Liver (tissue), 9 donors: ENCODE measurements around the gene ORC2. TPM values are rescaled to one million over a fixed set of nuclear protein-coding genes. Genes with fewer than 3 reads are reported as not detected.
A peak's percentile ranks its signal among the peaks of the same experiment; 100 is the strongest.

Experiments used
- DNase-seq: peaks from one replicate; pipeline ENCODE4 v3.0.0-alpha.2; 2017; ENCODE audit warnings: low spot score
- H3K27ac ChIP-seq, 2 donors: one replicate each; pipeline ENCODE4 v1.7.0; 2013; ENCODE audit warnings: inconsistent platforms in 2 of 2, low read length in 2 of 2, control low read depth in 1 of 2, low read depth in 1 of 2, mild to moderate bottlenecking in 1 of 2
- H3K27me3 ChIP-seq, 4 donors: one replicate each; pipeline versions ENCODE4 v1.6.1 to v1.7.0; 2013; ENCODE audit warnings: low read length in 3 of 4, inconsistent platforms in 1 of 4, mild to moderate bottlenecking in 1 of 4, moderate library complexity in 1 of 4; ENCODE audit not compliant: control insufficient read depth in 4 of 4, insufficient read depth in 4 of 4
- H3K36me3 ChIP-seq, 4 donors: one replicate each; pipeline versions ENCODE4 v1.6.1 to v1.7.0; 2013; ENCODE audit warnings: low read length in 3 of 4, mild to moderate bottlenecking in 3 of 4, low read depth in 1 of 4, moderate library complexity in 1 of 4; ENCODE audit not compliant: control insufficient read depth in 4 of 4, insufficient read depth in 3 of 4
- H3K4me1 ChIP-seq, 4 donors: one replicate each; pipeline versions ENCODE4 v1.6.1 to v1.7.0; 2013; ENCODE audit warnings: low read length in 3 of 4, mild to moderate bottlenecking in 3 of 4, moderate library complexity in 1 of 4; ENCODE audit not compliant: control insufficient read depth in 4 of 4, insufficient read depth in 4 of 4
- H3K4me3 ChIP-seq, 3 donors: one replicate each; pipeline versions ENCODE4 v1.6.1 to v1.7.0; 2013; ENCODE audit warnings: low read length in 3 of 3, control low read depth in 1 of 3, low read depth in 1 of 3, mild to moderate bottlenecking in 1 of 3
- H3K9ac ChIP-seq, 2 donors: one replicate each; pipeline ENCODE4 v1.7.0; 2013; ENCODE audit warnings: low read length in 2 of 2, mild to moderate bottlenecking in 2 of 2, moderate library complexity in 2 of 2, control low read depth in 1 of 2, low read depth in 1 of 2
- H3K9me3 ChIP-seq, 4 donors: one replicate each; pipeline versions ENCODE4 v1.6.1 to v1.7.0; 2013; ENCODE audit warnings: low read length in 3 of 4; ENCODE audit not compliant: control insufficient read depth in 4 of 4
- EGR1 ChIP-seq, 2 donors: IDR thresholded peaks; 2 replicates each; pipeline ENCODE4 v1.6.1; 2016 to 2018; ENCODE audit warnings: antibody characterized with exemption in 2 of 2, low read depth in 2 of 2
- FOXA2 ChIP-seq: IDR thresholded peaks from 2 replicates; pipeline ENCODE4 v1.6.1; 2016; ENCODE audit warnings: antibody characterized with exemption
- GABPA ChIP-seq, 2 donors: IDR thresholded peaks in 1 of 2; conservative IDR thresholded peaks in 1 of 2; 2 replicates each; pipeline ENCODE4 v1.6.1; 2016; ENCODE audit warnings: antibody characterized with exemption in 2 of 2, mild to moderate bottlenecking in 1 of 2, moderate library complexity in 1 of 2
- HNF4A ChIP-seq, 2 donors: conservative IDR thresholded peaks; 2 replicates each; pipeline ENCODE4 v1.6.1; 2016; ENCODE audit warnings: antibody characterized with exemption in 2 of 2, mild to moderate bottlenecking in 2 of 2
- NR2F2 ChIP-seq: IDR thresholded peaks from 2 replicates; pipeline ENCODE4 v1.6.1; 2016; ENCODE audit warnings: antibody characterized with exemption
- RAD21 ChIP-seq, 2 donors: IDR thresholded peaks; 2 replicates each; pipeline ENCODE4 v1.6.1; 2016; ENCODE audit warnings: antibody characterized with exemption in 2 of 2, mild to moderate bottlenecking in 2 of 2
- RXRA ChIP-seq, 2 donors: IDR thresholded peaks; 2 replicates each; pipeline ENCODE4 v1.6.1; 2017 to 2018; ENCODE audit warnings: antibody characterized with exemption in 2 of 2, mild to moderate bottlenecking in 1 of 2
- SP1 ChIP-seq: IDR thresholded peaks from 2 replicates; pipeline ENCODE4 v1.6.1; 2018; ENCODE audit warnings: antibody characterized with exemption, mild to moderate bottlenecking
- TAF1 ChIP-seq: conservative IDR thresholded peaks from 2 replicates; pipeline ENCODE4 v1.6.1; 2016; ENCODE audit warnings: antibody characterized with exemption, mild to moderate bottlenecking
- YY1 ChIP-seq: IDR thresholded peaks from 2 replicates; pipeline ENCODE4 v1.6.1; 2016; ENCODE audit warnings: antibody characterized with exemption, mild to moderate bottlenecking
- WGBS: extraction: QIAGEN DNeasy Blood & Tissue Kit; methylation state at CpG from one replicate; pipeline ENCODE4 v1.1.7; 2013; 5-methylcytosine and 5-hydroxymethylcytosine counted together
- polyA plus RNA-seq, 2 donors: library from polyadenylated mRNA; stranded (reverse) in 1 of 2; unstranded in 1 of 2; fragments of 200-250 nt in 1 of 2; fragments of >200 nt in 1 of 2; fragmentation: Nextera tagmentation in 1 of 2; extraction: Ambion mirVana in 1 of 2; gene quantifications; one replicate each; pipeline versions ENCODE4 v1.2.1 to v1.2.3, GENCODE V29; 2013 to 2015
- total RNA-seq, 2 donors: library from RNA; depleted of rRNA; stranded (reverse); fragments of >200 nt; gene quantifications; one replicate each; pipeline ENCODE4 v1.2.3, GENCODE V29; 2014
- TF ChIP-seq, protein P1 (sequence below): fragments of 150-350 bp; IDR thresholded peaks from 2 replicates; pipeline ENCODE4 v1.5.1; 2017; ENCODE audit warnings: improper control_type of control experiment, low read depth, low read length; ENCODE audit not compliant: missing input control
- TF ChIP-seq, protein P2 (sequence below): IDR thresholded peaks from 2 replicates; pipeline ENCODE4 v1.6.1; 2016; ENCODE audit warnings: antibody characterized with exemption
- TF ChIP-seq, protein P3 (sequence below): IDR thresholded peaks from 2 replicates; pipeline ENCODE4 v1.6.1; 2016; ENCODE audit warnings: antibody characterized with exemption
- TF ChIP-seq, protein P4 (sequence below): IDR thresholded peaks from 2 replicates; pipeline ENCODE4 v1.6.1; 2016; ENCODE audit warnings: antibody characterized with exemption
- TF ChIP-seq, protein P5 (sequence below): IDR thresholded peaks from 2 replicates; pipeline ENCODE4 v1.6.1; 2016; ENCODE audit warnings: antibody characterized with exemption, mild to moderate bottlenecking
- donor health status: healthy.
- donor health status: healthy.
- donor health status: healthy.
- donor health status: healthy.
- donor health status: healthy.

The ORC2 gene
- total and polyA plus RNA-seq, 4 donors, result 2.0 to 13.2 (median 11.6) TPM

DNA sequence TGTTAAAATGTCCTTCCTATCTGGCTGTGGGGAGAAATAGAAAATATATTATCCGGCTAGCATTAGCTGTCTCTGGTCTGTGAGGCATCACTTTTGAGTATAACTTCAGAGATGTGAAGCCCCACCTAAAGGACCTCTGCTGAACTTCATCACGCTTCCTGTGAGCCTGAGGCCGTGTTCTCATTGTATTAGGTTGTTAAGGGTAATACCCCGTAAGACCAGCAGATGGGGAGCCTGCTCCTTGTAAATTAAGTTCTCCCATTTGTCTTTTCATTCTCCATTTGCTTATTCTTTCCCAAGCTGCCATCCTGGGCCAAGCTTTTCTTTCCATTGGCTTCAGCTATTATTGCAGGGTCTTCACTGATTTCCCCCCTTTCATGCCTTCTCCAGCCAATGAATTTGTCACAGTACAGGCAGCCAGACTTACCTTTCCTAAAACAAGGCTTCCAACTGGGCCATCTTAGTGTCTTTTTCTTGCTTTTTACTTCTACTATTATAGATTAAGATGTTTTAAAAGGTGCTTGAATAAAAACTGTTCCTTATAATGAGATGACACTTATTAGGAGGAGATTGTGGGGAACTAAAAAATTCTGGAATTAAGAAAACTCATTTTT lies 61.9 kb downstream of the ORC2 start:
- Histone ChIP-seq H3K9me3 (no peaks in the 10 kb centered on the region), H3K36me3 (peaks cover 4 to 29% (median 20%) of the 10 kb centered on the region in 4 donors), H3K4me1 (no peaks in the 10 kb centered on the region), H3K9ac (no peak overlapping the region), H3K4me3 (no peak overlapping the region), H3K27me3 (no peaks in the 10 kb centered on the region), H3K27ac (no peak overlapping the region)
- DNase-seq, result peak; percentile 53
- 15% methylated on average over 4 of the region's 4 CpGs for WGBS
- peak; percentile 26 for TF ChIP-seq YY1
- no peak for TF ChIP-seq NR2F2
- TF ChIP-seq, protein P1, sequence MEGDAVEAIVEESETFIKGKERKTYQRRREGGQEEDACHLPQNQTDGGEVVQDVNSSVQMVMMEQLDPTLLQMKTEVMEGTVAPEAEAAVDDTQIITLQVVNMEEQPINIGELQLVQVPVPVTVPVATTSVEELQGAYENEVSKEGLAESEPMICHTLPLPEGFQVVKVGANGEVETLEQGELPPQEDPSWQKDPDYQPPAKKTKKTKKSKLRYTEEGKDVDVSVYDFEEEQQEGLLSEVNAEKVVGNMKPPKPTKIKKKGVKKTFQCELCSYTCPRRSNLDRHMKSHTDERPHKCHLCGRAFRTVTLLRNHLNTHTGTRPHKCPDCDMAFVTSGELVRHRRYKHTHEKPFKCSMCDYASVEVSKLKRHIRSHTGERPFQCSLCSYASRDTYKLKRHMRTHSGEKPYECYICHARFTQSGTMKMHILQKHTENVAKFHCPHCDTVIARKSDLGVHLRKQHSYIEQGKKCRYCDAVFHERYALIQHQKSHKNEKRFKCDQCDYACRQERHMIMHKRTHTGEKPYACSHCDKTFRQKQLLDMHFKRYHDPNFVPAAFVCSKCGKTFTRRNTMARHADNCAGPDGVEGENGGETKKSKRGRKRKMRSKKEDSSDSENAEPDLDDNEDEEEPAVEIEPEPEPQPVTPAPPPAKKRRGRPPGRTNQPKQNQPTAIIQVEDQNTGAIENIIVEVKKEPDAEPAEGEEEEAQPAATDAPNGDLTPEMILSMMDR, result peak; percentile 86
- TF ChIP-seq FOXA2, result no peak
- TF ChIP-seq, protein P2, sequence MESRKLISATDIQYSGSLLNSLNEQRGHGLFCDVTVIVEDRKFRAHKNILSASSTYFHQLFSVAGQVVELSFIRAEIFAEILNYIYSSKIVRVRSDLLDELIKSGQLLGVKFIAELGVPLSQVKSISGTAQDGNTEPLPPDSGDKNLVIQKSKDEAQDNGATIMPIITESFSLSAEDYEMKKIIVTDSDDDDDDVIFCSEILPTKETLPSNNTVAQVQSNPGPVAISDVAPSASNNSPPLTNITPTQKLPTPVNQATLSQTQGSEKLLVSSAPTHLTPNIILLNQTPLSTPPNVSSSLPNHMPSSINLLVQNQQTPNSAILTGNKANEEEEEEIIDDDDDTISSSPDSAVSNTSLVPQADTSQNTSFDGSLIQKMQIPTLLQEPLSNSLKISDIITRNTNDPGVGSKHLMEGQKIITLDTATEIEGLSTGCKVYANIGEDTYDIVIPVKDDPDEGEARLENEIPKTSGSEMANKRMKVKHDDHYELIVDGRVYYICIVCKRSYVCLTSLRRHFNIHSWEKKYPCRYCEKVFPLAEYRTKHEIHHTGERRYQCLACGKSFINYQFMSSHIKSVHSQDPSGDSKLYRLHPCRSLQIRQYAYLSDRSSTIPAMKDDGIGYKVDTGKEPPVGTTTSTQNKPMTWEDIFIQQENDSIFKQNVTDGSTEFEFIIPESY, result no peak
- TF ChIP-seq EGR1 (IDR thresholded peaks at IDR 0.05; ENCODE audit: low read depth in 2 of 2), result no peak
- TF ChIP-seq, protein P3, sequence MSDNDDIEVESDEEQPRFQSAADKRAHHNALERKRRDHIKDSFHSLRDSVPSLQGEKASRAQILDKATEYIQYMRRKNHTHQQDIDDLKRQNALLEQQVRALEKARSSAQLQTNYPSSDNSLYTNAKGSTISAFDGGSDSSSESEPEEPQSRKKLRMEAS, result no peak
- TF ChIP-seq, protein P4, sequence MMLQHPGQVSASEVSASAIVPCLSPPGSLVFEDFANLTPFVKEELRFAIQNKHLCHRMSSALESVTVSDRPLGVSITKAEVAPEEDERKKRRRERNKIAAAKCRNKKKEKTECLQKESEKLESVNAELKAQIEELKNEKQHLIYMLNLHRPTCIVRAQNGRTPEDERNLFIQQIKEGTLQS, result no peak
- TF ChIP-seq RXRA (IDR thresholded peaks at IDR 0.05), result peak in 1 of 2 donors; percentile 42
- TF ChIP-seq RAD21 (IDR thresholded peaks at IDR 0.05), result peak; percentile 91 to 95
- TF ChIP-seq, protein P5, sequence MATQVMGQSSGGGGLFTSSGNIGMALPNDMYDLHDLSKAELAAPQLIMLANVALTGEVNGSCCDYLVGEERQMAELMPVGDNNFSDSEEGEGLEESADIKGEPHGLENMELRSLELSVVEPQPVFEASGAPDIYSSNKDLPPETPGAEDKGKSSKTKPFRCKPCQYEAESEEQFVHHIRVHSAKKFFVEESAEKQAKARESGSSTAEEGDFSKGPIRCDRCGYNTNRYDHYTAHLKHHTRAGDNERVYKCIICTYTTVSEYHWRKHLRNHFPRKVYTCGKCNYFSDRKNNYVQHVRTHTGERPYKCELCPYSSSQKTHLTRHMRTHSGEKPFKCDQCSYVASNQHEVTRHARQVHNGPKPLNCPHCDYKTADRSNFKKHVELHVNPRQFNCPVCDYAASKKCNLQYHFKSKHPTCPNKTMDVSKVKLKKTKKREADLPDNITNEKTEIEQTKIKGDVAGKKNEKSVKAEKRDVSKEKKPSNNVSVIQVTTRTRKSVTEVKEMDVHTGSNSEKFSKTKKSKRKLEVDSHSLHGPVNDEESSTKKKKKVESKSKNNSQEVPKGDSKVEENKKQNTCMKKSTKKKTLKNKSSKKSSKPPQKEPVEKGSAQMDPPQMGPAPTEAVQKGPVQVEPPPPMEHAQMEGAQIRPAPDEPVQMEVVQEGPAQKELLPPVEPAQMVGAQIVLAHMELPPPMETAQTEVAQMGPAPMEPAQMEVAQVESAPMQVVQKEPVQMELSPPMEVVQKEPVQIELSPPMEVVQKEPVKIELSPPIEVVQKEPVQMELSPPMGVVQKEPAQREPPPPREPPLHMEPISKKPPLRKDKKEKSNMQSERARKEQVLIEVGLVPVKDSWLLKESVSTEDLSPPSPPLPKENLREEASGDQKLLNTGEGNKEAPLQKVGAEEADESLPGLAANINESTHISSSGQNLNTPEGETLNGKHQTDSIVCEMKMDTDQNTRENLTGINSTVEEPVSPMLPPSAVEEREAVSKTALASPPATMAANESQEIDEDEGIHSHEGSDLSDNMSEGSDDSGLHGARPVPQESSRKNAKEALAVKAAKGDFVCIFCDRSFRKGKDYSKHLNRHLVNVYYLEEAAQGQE, result no peak
- TF ChIP-seq TAF1, result no peak
- TF ChIP-seq GABPA (IDR thresholded peaks at IDR 0.05 in 1 of 2, conservative IDR thresholded peaks at IDR 0.05 in 1 of 2), result no peak
- TF ChIP-seq SP1, result no peak
- no peak for TF ChIP-seq HNF4A (conservative IDR thresholded peaks at IDR 0.05)

DNA sequence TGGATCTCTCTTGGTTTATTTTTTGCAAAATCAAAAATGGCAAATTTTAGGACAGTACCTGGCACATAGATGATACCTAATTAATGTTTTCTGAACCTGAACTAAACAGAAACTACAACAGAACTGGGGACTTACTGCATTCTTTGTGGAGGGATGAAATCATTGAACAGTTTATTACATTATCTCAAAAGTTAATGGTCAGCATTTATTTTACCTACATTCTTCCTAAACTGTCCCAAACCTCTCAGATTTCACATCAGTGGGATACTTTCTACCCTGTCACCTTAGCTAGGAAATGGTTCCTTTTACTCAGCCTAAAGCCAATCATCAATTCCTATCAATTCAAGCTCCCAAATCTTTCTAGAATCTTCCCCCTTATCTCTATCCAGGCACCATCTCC lies 64.0 kb downstream of the ORC2 start:
- Histone ChIP-seq H3K9me3 (no peaks in the 10 kb centered on the region), H3K36me3 (peaks cover 7 to 39% (median 27%) of the 10 kb centered on the region in 4 donors), H3K9ac (no peak overlapping the region), H3K27ac (no peak overlapping the region), H3K27me3 (no peaks in the 10 kb centered on the region), H3K4me3 (no peak overlapping the region), H3K4me1 (no peaks in the 10 kb centered on the region)
- no peak for DNase-seq
- no peak for TF ChIP-seq RAD21 (IDR thresholded peaks at IDR 0.05)
